Loucy (cell line): ENCODE measurements around the gene PMP22.

ENCODE experiments used
- H2AFZ ChIP-seq: fragments of 200-600 bp; sonication (generic); 2 replicates; pipeline ENCODE4 v1.6.0; 2016; ENCODE audit warnings: antibody characterized with exemption, mild to moderate bottlenecking, low read length, moderate library complexity
- H3F3A ChIP-seq: fragments of 200-600 bp; 2 replicates; pipeline ENCODE4 v1.6.0; 2016; ENCODE audit warnings: antibody characterized with exemption, low read depth, mild to moderate bottlenecking
- H3K27me3 ChIP-seq: fragments of 200-600 bp; sonication (generic); 2 replicates; pipeline ENCODE4 v1.6.1; 2014; ENCODE audit warnings: low read length, mild to moderate bottlenecking; ENCODE audit not compliant: insufficient read depth, poor library complexity, severe bottlenecking
- H3K36me3 ChIP-seq: fragments of 200-600 bp; sonication (generic); 2 replicates; pipeline ENCODE4 v1.6.1; 2016; ENCODE audit warnings: low read length; ENCODE audit not compliant: insufficient read depth
- H3K4me1 ChIP-seq: fragments of 200-600 bp; sonication (generic); 2 replicates; pipeline ENCODE4 v1.5.1; 2014; ENCODE audit warnings: low read length, mild to moderate bottlenecking; ENCODE audit not compliant: insufficient read depth, poor library complexity, severe bottlenecking
- H3K4me2 ChIP-seq: fragments of 200-600 bp; sonication (generic); 2 replicates; pipeline ENCODE4 v1.6.0; 2014; ENCODE audit warnings: antibody characterized with exemption, low read length, low read depth, mild to moderate bottlenecking; ENCODE audit not compliant: poor library complexity, severe bottlenecking
- H3K4me3 ChIP-seq: fragments of 200-600 bp; sonication (generic); 2 replicates; pipeline ENCODE4 v1.5.1; 2014; ENCODE audit warnings: low read length, mild to moderate bottlenecking, mixed read lengths; ENCODE audit not compliant: poor library complexity, severe bottlenecking
- H3K79me2 ChIP-seq: fragments of 200-600 bp; sonication (generic); 2 replicates; pipeline ENCODE4 v1.6.1; 2014; ENCODE audit warnings: low read length; ENCODE audit not compliant: insufficient read depth
- H3K9ac ChIP-seq: fragments of 200-600 bp; sonication (generic); 2 replicates; pipeline ENCODE4 v1.6.0; 2014; ENCODE audit warnings: mild to moderate bottlenecking, low read depth, low read length, moderate library complexity; ENCODE audit not compliant: poor library complexity, severe bottlenecking
- H3K9me2 ChIP-seq: fragments of 200-600 bp; sonication (generic); replicated peaks from 2 replicates; pipeline ENCODE4 v1.6.1; 2016; ENCODE audit warnings: low read depth, low read length, mixed read lengths
- H3K9me3 ChIP-seq: fragments of 200-600 bp; sonication (generic); 2 replicates; pipeline ENCODE4 v1.6.1; 2014; ENCODE audit warnings: mild to moderate bottlenecking, antibody characterized with exemption, low read length, low read depth; ENCODE audit not compliant: insufficient read depth
- H4K20me1 ChIP-seq: fragments of 200-600 bp; sonication (generic); 2 replicates; pipeline ENCODE4 v1.6.0; 2014; ENCODE audit warnings: antibody characterized with exemption, low read length, mild to moderate bottlenecking; ENCODE audit not compliant: insufficient read depth, poor library complexity, severe bottlenecking
- EZH2phosphoT487 ChIP-seq: fragments of 200-600 bp; IDR thresholded peaks from 2 replicates; pipeline ENCODE4 v1.6.1; 2018; ENCODE audit warnings: antibody characterized with exemption, mild to moderate bottlenecking, moderate library complexity, borderline replicate concordance
- TF ChIP-seq, protein P1 (sequence below): fragments of 200-600 bp; sonication (generic); conservative IDR thresholded peaks from 2 replicates; pipeline ENCODE4 v1.5.1; 2014; ENCODE audit warnings: mild to moderate bottlenecking, antibody characterized with exemption, low read length

The PMP22 gene

DNA sequence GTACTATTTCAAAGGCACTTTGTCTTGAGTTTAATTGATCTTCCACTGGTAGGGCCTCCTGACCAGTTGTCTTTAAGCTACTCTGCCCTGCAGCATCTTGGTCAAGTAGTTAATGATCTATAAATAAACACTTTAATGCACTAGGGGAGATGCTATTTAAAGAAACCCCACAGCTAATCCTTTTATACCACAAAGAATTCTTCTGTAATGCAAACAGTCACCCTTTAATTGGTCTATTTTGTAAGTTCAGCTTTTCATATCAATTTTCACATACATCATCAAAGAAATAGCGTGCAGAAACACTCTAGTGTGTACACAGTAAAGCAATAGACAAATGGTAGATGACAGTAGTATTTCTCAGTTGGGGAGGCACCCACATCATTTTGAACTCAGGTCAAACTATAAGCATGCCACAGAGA lies 70.3 kb downstream of the PMP22 start:
- Histone ChIP-seq H3K9ac (no peak overlapping the region), H3K79me2 (no peaks in the 10 kb centered on the region), H3K36me3 (no peaks in the 10 kb centered on the region), H3K27me3 (no peaks in the 10 kb centered on the region), H3K9me2 (no peaks in the 10 kb centered on the region), H3F3A (no peaks in the 10 kb centered on the region), H2AFZ (no peak overlapping the region), H3K4me2 (no peak overlapping the region), H3K4me1 (no peaks in the 10 kb centered on the region), H3K9me3 (peaks cover 3% of the 10 kb centered on the region; the same call in 1 of the 2 replicates), H3K4me3 (no peak overlapping the region), H4K20me1 (no peaks in the 10 kb centered on the region)
- no peak for TF ChIP-seq EZH2phosphoT487
- TF ChIP-seq, protein P1, sequence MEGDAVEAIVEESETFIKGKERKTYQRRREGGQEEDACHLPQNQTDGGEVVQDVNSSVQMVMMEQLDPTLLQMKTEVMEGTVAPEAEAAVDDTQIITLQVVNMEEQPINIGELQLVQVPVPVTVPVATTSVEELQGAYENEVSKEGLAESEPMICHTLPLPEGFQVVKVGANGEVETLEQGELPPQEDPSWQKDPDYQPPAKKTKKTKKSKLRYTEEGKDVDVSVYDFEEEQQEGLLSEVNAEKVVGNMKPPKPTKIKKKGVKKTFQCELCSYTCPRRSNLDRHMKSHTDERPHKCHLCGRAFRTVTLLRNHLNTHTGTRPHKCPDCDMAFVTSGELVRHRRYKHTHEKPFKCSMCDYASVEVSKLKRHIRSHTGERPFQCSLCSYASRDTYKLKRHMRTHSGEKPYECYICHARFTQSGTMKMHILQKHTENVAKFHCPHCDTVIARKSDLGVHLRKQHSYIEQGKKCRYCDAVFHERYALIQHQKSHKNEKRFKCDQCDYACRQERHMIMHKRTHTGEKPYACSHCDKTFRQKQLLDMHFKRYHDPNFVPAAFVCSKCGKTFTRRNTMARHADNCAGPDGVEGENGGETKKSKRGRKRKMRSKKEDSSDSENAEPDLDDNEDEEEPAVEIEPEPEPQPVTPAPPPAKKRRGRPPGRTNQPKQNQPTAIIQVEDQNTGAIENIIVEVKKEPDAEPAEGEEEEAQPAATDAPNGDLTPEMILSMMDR, result no peak

DNA sequence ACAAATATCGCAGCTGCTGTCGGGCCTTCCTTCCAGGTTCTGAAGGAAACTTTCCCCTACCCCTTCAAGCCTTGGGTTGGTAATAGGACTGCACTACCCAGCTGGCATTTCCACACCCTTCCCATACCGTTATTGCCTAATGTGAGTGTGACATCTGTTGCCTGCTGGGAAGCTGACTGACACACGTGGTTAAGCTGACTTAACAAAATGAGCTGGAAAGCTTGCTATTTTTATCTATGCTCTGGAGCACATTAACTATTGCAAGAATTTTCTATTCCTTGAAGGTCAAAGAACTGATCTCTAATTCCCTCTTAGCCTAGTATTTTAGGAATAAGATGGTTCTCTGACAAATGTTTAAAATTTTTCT lies 79.5 kb downstream of the PMP22 start:
- Histone ChIP-seq H3K36me3 (no peaks in the 10 kb centered on the region), H3K4me1 (no peaks in the 10 kb centered on the region), H3F3A (no peaks in the 10 kb centered on the region), H3K4me3 (no peak overlapping the region), H3K79me2 (no peaks in the 10 kb centered on the region), H3K27me3 (no peaks in the 10 kb centered on the region), H4K20me1 (no peaks in the 10 kb centered on the region), H2AFZ (no peak overlapping the region), H3K9me3 (no peaks in the 10 kb centered on the region), H3K9ac (no peak overlapping the region), H3K4me2 (no peak overlapping the region), H3K9me2 (no peaks in the 10 kb centered on the region)
- TF ChIP-seq, protein P1, result no peak
- no peak for TF ChIP-seq EZH2phosphoT487

DNA sequence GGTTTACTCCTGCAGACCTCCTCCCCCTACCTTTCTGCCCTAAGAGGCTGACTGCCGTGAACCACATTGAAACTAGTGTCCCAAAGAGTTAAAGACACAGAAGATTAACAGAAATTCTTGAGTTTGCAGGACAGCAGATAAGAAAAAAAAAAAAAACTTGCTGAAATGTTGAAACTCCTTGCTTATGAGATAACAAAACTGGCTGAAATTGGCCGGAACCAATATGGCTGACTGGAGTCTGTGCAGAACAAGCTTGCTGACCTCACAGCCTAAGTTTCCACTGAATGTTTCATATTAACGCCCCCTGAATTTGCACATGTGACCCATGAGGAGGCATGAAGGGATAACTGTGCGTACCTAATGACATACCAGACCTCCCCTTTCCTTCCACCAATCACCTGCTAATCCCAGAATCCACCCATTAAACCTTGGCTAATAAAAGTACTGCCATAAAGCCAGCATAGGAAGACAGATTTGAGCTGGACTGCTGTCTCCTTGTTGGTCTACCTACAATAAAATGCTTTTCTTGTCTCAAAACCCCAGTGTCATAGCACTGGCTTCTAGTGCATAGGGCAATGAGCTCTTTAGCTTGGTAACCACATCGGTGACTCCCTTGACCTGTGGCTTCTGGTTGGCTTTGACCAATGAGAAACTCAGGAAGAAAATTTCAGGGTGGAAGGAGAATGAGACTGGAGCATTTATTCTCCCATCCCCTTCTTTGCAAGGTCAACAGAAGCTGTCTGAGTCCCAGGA lies 80.1 kb downstream of the PMP22 start:
- H3K9ac ChIP-seq, result no peak overlapping the region
- H3F3A ChIP-seq, result no peaks in the 10 kb centered on the region
- no peaks in the 10 kb centered on the region for H3K79me2 ChIP-seq
- H3K4me2 ChIP-seq, result no peak overlapping the region
- no peaks in the 10 kb centered on the region for H3K4me1 ChIP-seq
- TF ChIP-seq, protein P1, result no peak
- TF ChIP-seq EZH2phosphoT487, result no peak
- H3K27me3 ChIP-seq, result no peaks in the 10 kb centered on the region
- H3K9me3 ChIP-seq, result no peaks in the 10 kb centered on the region
- no peak overlapping the region for H3K4me3 ChIP-seq
- no peaks in the 10 kb centered on the region for H3K36me3 ChIP-seq
- no peaks in the 10 kb centered on the region for H3K9me2 ChIP-seq
- no peaks in the 10 kb centered on the region for H4K20me1 ChIP-seq
- H2AFZ ChIP-seq, result no peak overlapping the region
